Activated naive CD8-positive, alpha-beta T cell treated with anti-CD3 and anti-CD28 coated beads, Interleukin-2, amount 50 U/mL, for 24 hours (primary cell): ENCODE results near the gene ART3.

Experiments
- ATAC-seq: fragments of 150-1000 bp; cut with Tn5 transposase; one replicate; pipeline ENCODE4 v1.10.0; 2021
- DNase-seq: peaks from one replicate; pipeline ENCODE4 v3.0.0; 2021
- H3K27ac Mint-ChIP-seq: one replicate; pipeline ENCODE4 v1.8.0; 2021; ENCODE audit warnings: mild to moderate bottlenecking, mixed read lengths
- H3K27me3 Mint-ChIP-seq: one replicate; pipeline ENCODE4 v1.8.0; 2021; ENCODE audit warnings: mixed read lengths
- H3K36me3 Mint-ChIP-seq: one replicate; pipeline ENCODE4 v1.8.0; 2021; ENCODE audit warnings: low read depth, mixed read lengths
- H3K4me1 Mint-ChIP-seq: one replicate; pipeline ENCODE4 v1.8.0; 2021; ENCODE audit warnings: mixed read lengths
- H3K4me3 Mint-ChIP-seq: one replicate; pipeline ENCODE4 v1.8.0; 2021; ENCODE audit warnings: mild to moderate bottlenecking, moderate library complexity, mixed read lengths
- H3K9me3 Mint-ChIP-seq: one replicate; pipeline ENCODE4 v1.8.0; 2021; ENCODE audit warnings: mixed read lengths

Gene ART3

GRCh38 chr4:76090241-76090691 lies 15.8 kb downstream of the ART3 start:
- Mint-ChIP-seq H3K4me3 (no peak overlapping the region), H3K27me3 (peaks cover 8% of the 10 kb centered on the region), H3K27ac (no peak overlapping the region), H3K36me3 (no peaks in the 10 kb centered on the region), H3K9me3 (no peaks in the 10 kb centered on the region), H3K4me1 (peaks cover 5% of the 10 kb centered on the region)
- ATAC-seq (peak; percentile 79), DNase-seq (no peak)

DNA sequence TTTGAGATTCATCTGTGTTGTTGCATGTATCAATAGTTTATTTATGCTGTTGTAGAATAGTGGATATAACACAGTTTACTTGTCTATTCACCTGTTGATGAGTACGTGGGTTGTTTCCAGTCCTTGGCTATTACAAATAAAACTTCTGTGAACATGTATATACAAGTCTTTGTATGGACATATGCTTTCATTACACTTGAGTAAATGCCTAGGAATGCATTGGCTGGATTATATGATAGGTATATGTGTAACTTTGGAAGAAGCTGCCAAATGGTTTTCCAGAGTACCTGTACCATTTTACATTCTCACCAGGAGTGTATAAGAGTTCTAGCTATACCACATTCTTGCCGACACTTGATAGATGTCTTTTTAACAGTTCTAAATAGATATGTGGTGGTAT lies 16.5 kb downstream of the ART3 start:
- H3K4me1 Mint-ChIP-seq: peaks cover 5% of the 10 kb centered on the region
- peaks cover 5% of the 10 kb centered on the region for H3K27me3 Mint-ChIP-seq
- H3K36me3 Mint-ChIP-seq: no peaks in the 10 kb centered on the region
- H3K9me3 Mint-ChIP-seq: no peaks in the 10 kb centered on the region
- DNase-seq: no peak
- H3K4me3 Mint-ChIP-seq: no peak overlapping the region
- no peak overlapping the region for H3K27ac Mint-ChIP-seq
- no peak for ATAC-seq

GRCh38 chr4:76095568-76095967 lies 21.1 kb downstream of the ART3 start:
- H3K27ac Mint-ChIP-seq: no peak overlapping the region
- ATAC-seq: no peak
- no peak overlapping the region for H3K4me3 Mint-ChIP-seq
- H3K27me3 Mint-ChIP-seq: peaks cover 5% of the 10 kb centered on the region
- no peaks in the 10 kb centered on the region for H3K4me1 Mint-ChIP-seq
- no peaks in the 10 kb centered on the region for H3K36me3 Mint-ChIP-seq
- no peaks in the 10 kb centered on the region for H3K9me3 Mint-ChIP-seq
- no peak for DNase-seq

DNA sequence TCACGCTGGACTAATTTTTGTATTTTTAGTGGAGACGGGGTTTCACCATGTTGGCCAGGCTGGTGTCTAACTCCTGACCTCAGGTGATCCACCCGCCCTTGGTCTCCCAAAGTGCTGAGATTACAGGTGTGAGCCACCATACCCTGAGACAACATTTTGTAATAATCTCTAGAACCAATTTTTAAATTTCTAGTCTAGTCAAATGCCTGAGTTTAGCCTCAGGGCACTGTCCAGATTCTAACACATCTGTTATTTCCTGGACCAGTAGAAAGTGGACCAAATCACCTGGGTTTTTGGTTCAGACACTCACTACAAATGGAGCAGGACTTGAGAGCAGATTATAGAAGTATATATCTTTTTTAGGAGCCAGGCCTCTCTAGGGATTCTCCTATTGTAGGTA lies 21.6 kb downstream of the ART3 start:
- Mint-ChIP-seq H3K36me3 (no peaks in the 10 kb centered on the region), H3K9me3 (no peaks in the 10 kb centered on the region), H3K27ac (no peak overlapping the region), H3K27me3 (peaks cover 5% of the 10 kb centered on the region), H3K4me1 (no peaks in the 10 kb centered on the region), H3K4me3 (no peak overlapping the region)
- ATAC-seq (no peak), DNase-seq (no peak)

DNA sequence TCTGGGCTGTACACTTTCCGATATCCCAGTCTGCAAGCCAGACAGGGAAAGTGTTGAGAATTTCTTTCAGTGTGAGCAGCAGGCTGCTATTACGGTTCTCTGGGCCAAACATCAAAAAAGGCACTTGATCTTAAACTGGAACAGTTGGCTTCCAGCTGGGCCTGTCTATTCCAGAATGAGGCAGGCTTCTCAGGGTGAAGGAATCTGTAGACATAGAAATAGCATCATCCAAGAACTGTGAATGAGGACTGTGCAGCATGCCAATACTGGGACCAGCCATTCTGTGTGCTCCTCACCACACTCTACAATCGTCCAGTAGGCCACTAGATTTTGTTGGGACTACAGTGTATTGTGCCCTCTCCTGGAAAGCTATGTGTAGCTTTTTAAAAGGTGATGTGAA lies 31.1 kb downstream of the ART3 start:
- Mint-ChIP-seq H3K4me3 (no peak overlapping the region), H3K4me1 (no peaks in the 10 kb centered on the region), H3K27ac (no peak overlapping the region), H3K27me3 (no peaks in the 10 kb centered on the region), H3K36me3 (no peaks in the 10 kb centered on the region), H3K9me3 (no peaks in the 10 kb centered on the region)
- DNase-seq (no peak), ATAC-seq (no peak)

GRCh38 chr4:76106442-76106841 lies 31.9 kb downstream of the ART3 start:
- ATAC-seq: no peak
- no peak for DNase-seq
- no peaks in the 10 kb centered on the region for H3K27me3 Mint-ChIP-seq
- no peaks in the 10 kb centered on the region for H3K4me1 Mint-ChIP-seq
- no peak overlapping the region for H3K27ac Mint-ChIP-seq
- H3K4me3 Mint-ChIP-seq: no peak overlapping the region
- no peaks in the 10 kb centered on the region for H3K36me3 Mint-ChIP-seq
- no peaks in the 10 kb centered on the region for H3K9me3 Mint-ChIP-seq

GRCh38 chr4:76108467-76109181 lies 34.1 kb downstream of the ART3 start:
- peak; percentile 52 for ATAC-seq
- H3K27ac Mint-ChIP-seq: no peak overlapping the region
- peaks cover 13% of the 10 kb centered on the region for H3K36me3 Mint-ChIP-seq
- H3K27me3 Mint-ChIP-seq: no peaks in the 10 kb centered on the region
- no peaks in the 10 kb centered on the region for H3K9me3 Mint-ChIP-seq
- no peak for DNase-seq
- H3K4me1 Mint-ChIP-seq: no peaks in the 10 kb centered on the region
- no peak overlapping the region for H3K4me3 Mint-ChIP-seq

GRCh38 chr4:76116821-76117220 lies 42.3 kb downstream of the ART3 start:
- no peaks in the 10 kb centered on the region for H3K9me3 Mint-ChIP-seq
- no peaks in the 10 kb centered on the region for H3K4me1 Mint-ChIP-seq
- H3K4me3 Mint-ChIP-seq: no peak overlapping the region
- H3K36me3 Mint-ChIP-seq: peaks cover 62% of the 10 kb centered on the region
- H3K27ac Mint-ChIP-seq: no peak overlapping the region
- ATAC-seq: no peak
- H3K27me3 Mint-ChIP-seq: no peaks in the 10 kb centered on the region
- DNase-seq: no peak

DNA sequence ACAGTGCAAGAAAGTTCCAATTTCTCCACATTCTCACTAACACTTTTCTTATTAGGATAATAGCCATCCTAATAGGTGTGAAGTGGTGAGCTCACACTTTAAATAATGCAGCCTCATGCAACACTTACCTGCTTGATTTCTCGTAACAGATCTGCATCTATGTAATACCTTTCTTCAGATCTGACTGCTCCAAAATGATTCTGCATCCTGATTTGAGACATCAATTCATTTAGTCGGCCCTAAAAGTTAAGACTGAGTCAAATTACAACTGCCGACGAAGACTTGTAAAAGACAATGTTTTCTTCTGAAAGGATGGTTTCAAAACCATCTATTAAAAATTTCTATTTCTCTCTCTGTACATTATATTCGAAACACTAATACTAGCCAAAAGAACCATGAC lies 43.0 kb downstream of the ART3 start:
- DNase-seq (no peak), ATAC-seq (no peak)
- Mint-ChIP-seq H3K27ac (no peak overlapping the region), H3K4me3 (no peak overlapping the region), H3K9me3 (no peaks in the 10 kb centered on the region), H3K4me1 (no peaks in the 10 kb centered on the region), H3K27me3 (no peaks in the 10 kb centered on the region), H3K36me3 (peaks cover 61% of the 10 kb centered on the region)

- peaks cover 68% of the 10 kb centered on the region for H3K36me3 Mint-ChIP-seq
Observed at GRCh38 chr4:76120199-76120598, 45.7 kb downstream of the ART3 start.

DNA sequence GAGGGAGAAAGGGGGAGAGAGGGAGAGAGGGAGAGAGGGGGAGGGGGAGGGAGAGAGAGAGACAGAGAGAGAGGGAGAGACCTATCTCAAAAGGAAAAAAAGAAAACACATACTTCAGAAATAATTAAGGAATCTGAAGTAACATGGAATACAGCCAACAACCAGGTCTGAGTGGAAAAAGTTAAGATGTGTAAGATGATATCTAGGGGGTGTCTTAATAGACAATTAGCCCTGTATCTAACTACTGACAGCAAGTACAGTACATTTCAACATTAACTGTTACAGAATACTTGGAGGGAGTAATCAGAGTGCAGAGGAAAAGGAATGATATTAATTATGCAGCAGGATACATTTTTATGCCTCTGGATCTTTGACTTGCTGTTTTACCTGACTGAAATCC lies 51.3 kb downstream of the ART3 start:
- Mint-ChIP-seq H3K4me1 (no peaks in the 10 kb centered on the region), H3K36me3 (peaks cover 64% of the 10 kb centered on the region), H3K9me3 (no peaks in the 10 kb centered on the region), H3K4me3 (no peak overlapping the region), H3K27ac (no peak overlapping the region), H3K27me3 (no peaks in the 10 kb centered on the region)
- DNase-seq (no peak), ATAC-seq (no peak)

More at GRCh38 chr4:76120199-76120598, 45.7 kb downstream of the ART3 start:
- Mint-ChIP-seq H3K27me3 (no peaks in the 10 kb centered on the region), H3K4me3 (no peak overlapping the region), H3K27ac (no peak overlapping the region), H3K4me1 (no peaks in the 10 kb centered on the region), H3K9me3 (no peaks in the 10 kb centered on the region)
- DNase-seq: no peak
- ATAC-seq: no peak

- Mint-ChIP-seq H3K9me3 (no peaks in the 10 kb centered on the region), H3K4me1 (no peaks in the 10 kb centered on the region), H3K27ac (no peak overlapping the region), H3K27me3 (no peaks in the 10 kb centered on the region), H3K36me3 (peaks cover 55% of the 10 kb centered on the region), H3K4me3 (no peak overlapping the region)
- ATAC-seq (no peak), DNase-seq (no peak)
Observed at GRCh38 chr4:76127754-76128153, 53.2 kb downstream of the ART3 start.

DNA sequence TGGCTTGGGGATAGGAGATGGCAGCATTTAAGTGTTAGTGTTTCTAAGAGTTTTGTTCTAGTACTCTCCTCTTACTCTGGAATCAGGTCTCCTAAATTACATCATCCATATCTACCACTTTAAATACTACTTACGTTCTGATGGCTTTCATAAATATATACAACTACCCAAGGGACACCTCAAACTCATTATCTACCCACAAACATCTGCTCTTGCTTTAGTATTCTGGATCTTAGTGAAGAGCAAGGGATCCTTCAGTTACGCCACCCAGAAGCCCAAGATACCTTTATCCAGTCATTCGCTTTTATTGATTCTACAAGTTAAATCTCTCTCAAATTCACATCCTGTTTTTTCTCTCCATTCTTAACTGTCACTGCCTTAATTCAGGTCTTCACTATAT lies 66.7 kb downstream of the ART3 start:
- ATAC-seq: no peak
- H3K4me3 Mint-ChIP-seq: no peak overlapping the region
- H3K4me1 Mint-ChIP-seq: peaks cover 18% of the 10 kb centered on the region
- peaks cover 59% of the 10 kb centered on the region for H3K36me3 Mint-ChIP-seq
- H3K27me3 Mint-ChIP-seq: no peaks in the 10 kb centered on the region
- no peaks in the 10 kb centered on the region for H3K9me3 Mint-ChIP-seq
- DNase-seq: no peak
- no peak overlapping the region for H3K27ac Mint-ChIP-seq

- no peak overlapping the region for H3K4me3 Mint-ChIP-seq
- no peak for DNase-seq
- no peak overlapping the region for H3K27ac Mint-ChIP-seq
- peaks cover 44% of the 10 kb centered on the region for H3K36me3 Mint-ChIP-seq
- peaks cover 36% of the 10 kb centered on the region for H3K4me1 Mint-ChIP-seq
- no peaks in the 10 kb centered on the region for H3K27me3 Mint-ChIP-seq
- no peak for ATAC-seq
- H3K9me3 Mint-ChIP-seq: no peaks in the 10 kb centered on the region
Observed at GRCh38 chr4:76144546-76144945, 70.0 kb downstream of the ART3 start.

GRCh38 chr4:76147454-76148141 lies 73.1 kb downstream of the ART3 start:
- Mint-ChIP-seq H3K27ac (peak overlapping the region; percentile 95), H3K9me3 (no peaks in the 10 kb centered on the region), H3K27me3 (no peaks in the 10 kb centered on the region), H3K36me3 (peaks cover 21% of the 10 kb centered on the region), H3K4me3 (peak overlapping the region; percentile 97), H3K4me1 (peaks cover 34% of the 10 kb centered on the region)
- ATAC-seq (peak; percentile 77), DNase-seq (peak; percentile 62)
